ENCODE results near the gene LCK. TPM values are rescaled to one million over a fixed set of nuclear protein-coding genes. Genes with fewer than 3 reads are reported as not detected.

LCK gene
- total and polyA plus RNA-seq, 4 donors = 0.22 to 0.50 (median 0.34) TPM

- Histone ChIP-seq H3K27me3 (ENCODE audit: control insufficient read depth, insufficient read depth, low read length) (no peaks in the 10 kb centered on the region), H3K4me1 (ENCODE audit: control insufficient read depth, insufficient read depth, low read length) (peaks cover 27% of the 10 kb centered on the region), H3K4me3 (ENCODE audit: low read depth, low read length) (peak overlapping the region; percentile 71), H3K36me3 (ENCODE audit: control insufficient read depth, insufficient read depth, low read length) (peaks cover 45% of the 10 kb centered on the region), H3K9me3 (ENCODE audit: control insufficient read depth, insufficient read depth, low read length) (no peaks in the 10 kb centered on the region), H3K27ac (ENCODE audit: low read depth, low read length) (no peak overlapping the region)
- WGBS (ENCODE audit: insufficient coverage) = 100% methylated on average over 1 of the region's 4 CpGs
- no peak for DNase-seq (ENCODE audit: low read depth in 4 of 6, low spot score in 6 of 6)
These were observed 30.1 kb upstream of the LCK start for GRCh38 chr1:32220746-32221580.

- 1% methylated on average over 10 of the region's 13 CpGs for WGBS (ENCODE audit: insufficient coverage)
- Histone ChIP-seq H3K27ac (ENCODE audit: low read depth, low read length) (no peak overlapping the region), H3K36me3 (ENCODE audit: control insufficient read depth, insufficient read depth, low read length) (peaks cover 45% of the 10 kb centered on the region)
These were observed 29.5 kb upstream of the LCK start for GRCh38 chr1:32221581-32221979.

GRCh38 chr1:32221980-32222755, 28.9 kb upstream of the LCK start, which contains the start of the genes EIF3I and TMEM234:
TSS of gene EIF3I (plus strand) at chr1:32222407. CDS start at chr1:32222442, 35 bp downstream.
TSS of gene TMEM234 (minus strand) at chr1:32222353. CDS start at chr1:32222322, 31 bp downstream.
- DNase-seq (ENCODE audit: low read depth in 4 of 6, low spot score in 6 of 6) = peak in 5 of 6 donors; percentile 89 to 98 (median 91)
- Histone ChIP-seq H3K4me3 (ENCODE audit: low read depth, low read length) (peak within 1 kb of the TSS; percentile 71), H3K36me3 (ENCODE audit: control insufficient read depth, insufficient read depth, low read length) (peaks cover 44% of the 10 kb centered on the region)

More at GRCh38 chr1:32221581-32221979, 29.5 kb upstream of the LCK start:
- Histone ChIP-seq H3K4me3 (ENCODE audit: low read depth, low read length) (peak overlapping the region; percentile 71), H3K4me1 (ENCODE audit: control insufficient read depth, insufficient read depth, low read length) (peaks cover 24% of the 10 kb centered on the region), H3K27me3 (ENCODE audit: control insufficient read depth, insufficient read depth, low read length) (no peaks in the 10 kb centered on the region), H3K9me3 (ENCODE audit: control insufficient read depth, insufficient read depth, low read length) (no peaks in the 10 kb centered on the region)
- no peak for DNase-seq (ENCODE audit: low read depth in 4 of 6, low spot score in 6 of 6)

GRCh38 chr1:32223683-32224082, 27.4 kb upstream of the LCK start:
- 84% methylated on average over 3 of the region's 3 CpGs for WGBS (ENCODE audit: insufficient coverage)

More at GRCh38 chr1:32221980-32222755, 28.9 kb upstream of the LCK start, which contains the start of the genes EIF3I and TMEM234:
- Histone ChIP-seq H3K27me3 (ENCODE audit: control insufficient read depth, insufficient read depth, low read length) (no peaks in the 10 kb centered on the region), H3K27ac (ENCODE audit: low read depth, low read length) (peak within 1 kb of the TSS; percentile 67), H3K9me3 (ENCODE audit: control insufficient read depth, insufficient read depth, low read length) (no peaks in the 10 kb centered on the region), H3K4me1 (ENCODE audit: control insufficient read depth, insufficient read depth, low read length) (peaks cover 24% of the 10 kb centered on the region)
- under 1% methylated on average over 37 of the region's 46 CpGs for WGBS (ENCODE audit: insufficient coverage)

GRCh38 chr1:32224285-32224684, 26.8 kb upstream of the LCK start:
- no peaks in the 10 kb centered on the region for H3K9me3 ChIP-seq (ENCODE audit: control insufficient read depth, insufficient read depth, low read length)
- H3K36me3 ChIP-seq (ENCODE audit: control insufficient read depth, insufficient read depth, low read length) = peaks cover 55% of the 10 kb centered on the region
- no peak for DNase-seq (ENCODE audit: low read depth in 4 of 6, low spot score in 6 of 6)
- H3K27me3 ChIP-seq (ENCODE audit: control insufficient read depth, insufficient read depth, low read length) = no peaks in the 10 kb centered on the region
- no CpG with 5 or more reads among the region's 4 CpGs for WGBS (ENCODE audit: insufficient coverage)
- no peak overlapping the region for H3K27ac ChIP-seq (ENCODE audit: low read depth, low read length)
- H3K4me3 ChIP-seq (ENCODE audit: low read depth, low read length) = no peak overlapping the region
- peaks cover 24% of the 10 kb centered on the region for H3K4me1 ChIP-seq (ENCODE audit: control insufficient read depth, insufficient read depth, low read length)

More at GRCh38 chr1:32223683-32224082, 27.4 kb upstream of the LCK start:
- H3K36me3 ChIP-seq (ENCODE audit: control insufficient read depth, insufficient read depth, low read length) = peaks cover 51% of the 10 kb centered on the region
- peaks cover 24% of the 10 kb centered on the region for H3K4me1 ChIP-seq (ENCODE audit: control insufficient read depth, insufficient read depth, low read length)
- H3K9me3 ChIP-seq (ENCODE audit: control insufficient read depth, insufficient read depth, low read length) = no peaks in the 10 kb centered on the region
- DNase-seq (ENCODE audit: low read depth in 4 of 6, low spot score in 6 of 6) = no peak
- no peaks in the 10 kb centered on the region for H3K27me3 ChIP-seq (ENCODE audit: control insufficient read depth, insufficient read depth, low read length)
- no peak overlapping the region for H3K4me3 ChIP-seq (ENCODE audit: low read depth, low read length)
- no peak overlapping the region for H3K27ac ChIP-seq (ENCODE audit: low read depth, low read length)

- H3K4me3 ChIP-seq (ENCODE audit: low read depth, low read length) = no peak overlapping the region
- WGBS (ENCODE audit: insufficient coverage) = 100% methylated on average over 1 of the region's 3 CpGs
- no peaks in the 10 kb centered on the region for H3K27me3 ChIP-seq (ENCODE audit: control insufficient read depth, insufficient read depth, low read length)
- peaks cover 88% of the 10 kb centered on the region for H3K36me3 ChIP-seq (ENCODE audit: control insufficient read depth, insufficient read depth, low read length)
- no peaks in the 10 kb centered on the region for H3K9me3 ChIP-seq (ENCODE audit: control insufficient read depth, insufficient read depth, low read length)
- H3K27ac ChIP-seq (ENCODE audit: low read depth, low read length) = no peak overlapping the region
- H3K4me1 ChIP-seq (ENCODE audit: control insufficient read depth, insufficient read depth, low read length) = peaks cover under 1% of the 10 kb centered on the region
- DNase-seq (ENCODE audit: low read depth in 4 of 6, low spot score in 6 of 6) = no peak
These were observed 22.3 kb upstream of the LCK start for GRCh38 chr1:32228771-32229170.

- H3K27me3 ChIP-seq (ENCODE audit: control insufficient read depth, insufficient read depth, low read length) = no peaks in the 10 kb centered on the region
- 88% methylated on average over 4 of the region's 5 CpGs for WGBS (ENCODE audit: insufficient coverage)
- no peaks in the 10 kb centered on the region for H3K9me3 ChIP-seq (ENCODE audit: control insufficient read depth, insufficient read depth, low read length)
- no peak for DNase-seq (ENCODE audit: low read depth in 4 of 6, low spot score in 6 of 6)
- peaks cover 77% of the 10 kb centered on the region for H3K36me3 ChIP-seq (ENCODE audit: control insufficient read depth, insufficient read depth, low read length)
- no peak overlapping the region for H3K4me3 ChIP-seq (ENCODE audit: low read depth, low read length)
- H3K4me1 ChIP-seq (ENCODE audit: control insufficient read depth, insufficient read depth, low read length) = no peaks in the 10 kb centered on the region
- H3K27ac ChIP-seq (ENCODE audit: low read depth, low read length) = no peak overlapping the region
These were observed 19.1 kb upstream of the LCK start for GRCh38 chr1:32231843-32232432.

- Histone ChIP-seq H3K36me3 (ENCODE audit: control insufficient read depth, insufficient read depth, low read length) (peaks cover 69% of the 10 kb centered on the region), H3K27me3 (ENCODE audit: control insufficient read depth, insufficient read depth, low read length) (no peaks in the 10 kb centered on the region), H3K9me3 (ENCODE audit: control insufficient read depth, insufficient read depth, low read length) (no peaks in the 10 kb centered on the region), H3K4me3 (ENCODE audit: low read depth, low read length) (no peak overlapping the region), H3K27ac (ENCODE audit: low read depth, low read length) (no peak overlapping the region), H3K4me1 (ENCODE audit: control insufficient read depth, insufficient read depth, low read length) (no peaks in the 10 kb centered on the region)
- DNase-seq (ENCODE audit: low read depth in 4 of 6, low spot score in 6 of 6) = no peak
- WGBS (ENCODE audit: insufficient coverage) = 71% methylated on average over 6 of the region's 8 CpGs
These were observed 18.3 kb upstream of the LCK start for GRCh38 chr1:32232558-32233304.

GRCh38 chr1:32234792-32235191, 16.3 kb upstream of the LCK start:
- Histone ChIP-seq H3K36me3 (ENCODE audit: control insufficient read depth, insufficient read depth, low read length) (peaks cover 50% of the 10 kb centered on the region), H3K9me3 (ENCODE audit: control insufficient read depth, insufficient read depth, low read length) (no peaks in the 10 kb centered on the region), H3K27ac (ENCODE audit: low read depth, low read length) (no peak overlapping the region), H3K4me1 (ENCODE audit: control insufficient read depth, insufficient read depth, low read length) (peaks cover 12% of the 10 kb centered on the region), H3K27me3 (ENCODE audit: control insufficient read depth, insufficient read depth, low read length) (no peaks in the 10 kb centered on the region), H3K4me3 (ENCODE audit: low read depth, low read length) (no peak overlapping the region)
- no peak for DNase-seq (ENCODE audit: low read depth in 4 of 6, low spot score in 6 of 6)
- 89% methylated on average over 7 of the region's 7 CpGs for WGBS (ENCODE audit: insufficient coverage)

Measured in spinal cord (tissue), 10 donors.